GM06990 (cell line): ENCODE measurements around the gene FAM25A.

Source experiments
- DNase-seq: peaks from one replicate; pipeline ENCODE4 v3.0.0-alpha.2; 2011; ENCODE audit not compliant: insufficient read length; ENCODE audit errors: extremely low read depth
- H3K27me3 ChIP-seq: replicated peaks from 2 replicates; pipeline ENCODE4 v1.6.0; 2011; ENCODE audit warnings: low read length; ENCODE audit not compliant: control insufficient read depth, insufficient read depth
- H3K36me3 ChIP-seq: 2 replicates; pipeline ENCODE4 v1.5.1; 2011; ENCODE audit warnings: low read length; ENCODE audit not compliant: control insufficient read depth, insufficient read depth
- H3K4me3 ChIP-seq: replicated peaks from 2 replicates; pipeline ENCODE4 v1.5.1; 2011; ENCODE audit warnings: low read depth, mild to moderate bottlenecking, control low read depth, low read length
- TF ChIP-seq, protein P1 (sequence below): IDR thresholded peaks from 2 replicates; pipeline ENCODE4 v1.5.1; 2011; ENCODE audit warnings: low read length, control low read depth, mild to moderate bottlenecking, inconsistent platforms; ENCODE audit not compliant: insufficient read depth, poor library complexity, severe bottlenecking

The FAM25A gene

GRCh38 chr10:87054373-87055295, 34.5 kb downstream of the FAM25A start:
- no peak for DNase-seq
- Histone ChIP-seq H3K4me3 (no peak overlapping the region), H3K36me3 (peaks cover 13% of the 10 kb centered on the region), H3K27me3 (no peaks in the 10 kb centered on the region)
- TF ChIP-seq, protein P1, sequence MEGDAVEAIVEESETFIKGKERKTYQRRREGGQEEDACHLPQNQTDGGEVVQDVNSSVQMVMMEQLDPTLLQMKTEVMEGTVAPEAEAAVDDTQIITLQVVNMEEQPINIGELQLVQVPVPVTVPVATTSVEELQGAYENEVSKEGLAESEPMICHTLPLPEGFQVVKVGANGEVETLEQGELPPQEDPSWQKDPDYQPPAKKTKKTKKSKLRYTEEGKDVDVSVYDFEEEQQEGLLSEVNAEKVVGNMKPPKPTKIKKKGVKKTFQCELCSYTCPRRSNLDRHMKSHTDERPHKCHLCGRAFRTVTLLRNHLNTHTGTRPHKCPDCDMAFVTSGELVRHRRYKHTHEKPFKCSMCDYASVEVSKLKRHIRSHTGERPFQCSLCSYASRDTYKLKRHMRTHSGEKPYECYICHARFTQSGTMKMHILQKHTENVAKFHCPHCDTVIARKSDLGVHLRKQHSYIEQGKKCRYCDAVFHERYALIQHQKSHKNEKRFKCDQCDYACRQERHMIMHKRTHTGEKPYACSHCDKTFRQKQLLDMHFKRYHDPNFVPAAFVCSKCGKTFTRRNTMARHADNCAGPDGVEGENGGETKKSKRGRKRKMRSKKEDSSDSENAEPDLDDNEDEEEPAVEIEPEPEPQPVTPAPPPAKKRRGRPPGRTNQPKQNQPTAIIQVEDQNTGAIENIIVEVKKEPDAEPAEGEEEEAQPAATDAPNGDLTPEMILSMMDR, result no peak

DNA sequence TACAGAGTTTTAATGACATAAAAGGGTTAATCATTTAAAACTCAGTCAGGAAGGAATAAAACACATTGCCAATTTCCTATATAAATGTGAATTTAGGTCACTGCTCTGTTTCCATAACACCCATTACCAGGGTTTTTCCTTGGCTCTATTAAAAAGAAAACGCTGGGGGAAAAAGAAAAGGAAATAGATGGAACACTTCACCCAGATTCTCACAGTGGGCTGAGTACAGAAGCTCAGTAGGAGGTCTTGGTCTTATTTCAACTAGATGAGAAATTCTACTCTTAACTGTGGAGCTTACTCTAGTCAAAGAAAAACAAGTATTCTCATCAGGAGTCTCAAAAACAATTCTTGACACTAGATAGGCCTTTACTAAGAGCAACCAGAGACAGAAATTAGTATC, 38.1 kb downstream of the FAM25A start:
- Histone ChIP-seq H3K4me3 (no peak overlapping the region), H3K36me3 (peaks cover 10% of the 10 kb centered on the region)
- TF ChIP-seq, protein P1, result no peak

GRCh38 chr10:87059401-87059800, 39.3 kb downstream of the FAM25A start:
- Histone ChIP-seq H3K27me3 (no peaks in the 10 kb centered on the region), H3K4me3 (no peak overlapping the region), H3K36me3 (peaks cover 5% of the 10 kb centered on the region)
- DNase-seq, result no peak
- TF ChIP-seq, protein P1, result no peak

More for the DNA sequence above, 38.1 kb downstream of the FAM25A start:
- no peaks in the 10 kb centered on the region for H3K27me3 ChIP-seq
- no peak for DNase-seq

- H3K27me3 ChIP-seq, result no peaks in the 10 kb centered on the region
- no peak overlapping the region for H3K4me3 ChIP-seq
- TF ChIP-seq, protein P1, result no peak
- no peak for DNase-seq
- peaks cover 5% of the 10 kb centered on the region for H3K36me3 ChIP-seq
These were observed 40.3 kb downstream of the FAM25A start for GRCh38 chr10:87060280-87060928.

- H3K27me3 ChIP-seq, result no peaks in the 10 kb centered on the region
- peaks cover 4% of the 10 kb centered on the region for H3K36me3 ChIP-seq
- no peak overlapping the region for H3K4me3 ChIP-seq
- no peak for DNase-seq
- TF ChIP-seq, protein P1, result no peak
These were observed 44.6 kb downstream of the FAM25A start for GRCh38 chr10:87064651-87065050.
